Endodermal cell (in vitro differentiated cells): Measurements from ENCODE around the gene ANKRD27. TPM values are rescaled to one million over a fixed set of nuclear protein-coding genes. Genes with fewer than 3 reads are reported as not detected.

Experiments
- DNase-seq: peaks from one replicate; pipeline ENCODE4 v3.0.0-alpha.2; 2017
- H3K27ac ChIP-seq: 2 replicates; pipeline ENCODE4 v1.5.1; 2013; ENCODE audit warnings: mild to moderate bottlenecking, low read depth, low read length, moderate library complexity
- H3K27me3 ChIP-seq: 2 replicates; pipeline ENCODE4 v1.6.1; 2013; ENCODE audit warnings: mild to moderate bottlenecking, low read length, moderate library complexity; ENCODE audit not compliant: insufficient read depth, control insufficient read depth, poor library complexity, severe bottlenecking
- H3K36me3 ChIP-seq: 2 replicates; pipeline ENCODE4 v1.7.0; 2013; ENCODE audit warnings: mild to moderate bottlenecking, low read length, moderate library complexity; ENCODE audit not compliant: control insufficient read depth, insufficient read depth
- H3K4me1 ChIP-seq: one replicate; pipeline ENCODE4 v1.7.0; 2013; ENCODE audit warnings: low read length; ENCODE audit not compliant: control insufficient read depth, insufficient read depth
- H3K4me3 ChIP-seq: 2 replicates; pipeline ENCODE4 v1.5.1; 2013; ENCODE audit warnings: mild to moderate bottlenecking, low read length, moderate library complexity
- H3K9ac ChIP-seq: 2 replicates; pipeline ENCODE4 v1.6.1; 2013; ENCODE audit warnings: mild to moderate bottlenecking, low read length, moderate library complexity; ENCODE audit not compliant: poor library complexity, severe bottlenecking; ENCODE audit errors: extremely low read depth
- H3K9me3 ChIP-seq: 2 replicates; pipeline ENCODE4 v1.6.1; 2013; ENCODE audit warnings: mild to moderate bottlenecking, low read length, moderate library complexity; ENCODE audit not compliant: control insufficient read depth
- H3K27ac Mint-ChIP-seq: 2 replicates; pipeline ENCODE4 v1.8.0; 2020; ENCODE audit warnings: mixed read lengths
- H3K27me3 Mint-ChIP-seq: 2 replicates; pipeline ENCODE4 v1.8.0; 2021; ENCODE audit warnings: mild to moderate bottlenecking, mixed read lengths; ENCODE audit not compliant: insufficient read depth
- H3K36me3 Mint-ChIP-seq: 2 replicates; pipeline ENCODE4 v1.8.0; 2020; ENCODE audit warnings: low read depth, mixed read lengths
- H3K4me1 Mint-ChIP-seq: 2 replicates; pipeline ENCODE4 v1.8.0; 2020; ENCODE audit warnings: mixed read lengths
- H3K4me3 Mint-ChIP-seq: 2 replicates; pipeline ENCODE4 v1.8.0; 2020; ENCODE audit warnings: mild to moderate bottlenecking, moderate library complexity, mixed read lengths
- H3K9me3 Mint-ChIP-seq: 2 replicates; pipeline ENCODE4 v1.8.0; 2020; ENCODE audit warnings: mild to moderate bottlenecking, mixed read lengths
- WGBS, 2 experiments: methylation state at CpG; one replicate each; pipeline versions ENCODE4 v1.1.5 to v1.1.7; 2013; ENCODE audit warnings: missing lambda C conversion rate in 2 of 2, mixed read lengths in 1 of 2; ENCODE audit not compliant: insufficient coverage in 1 of 2, insufficient read length in 1 of 2; 5-methylcytosine and 5-hydroxymethylcytosine counted together
- total RNA-seq, 2 donors: library from RNA; stranded (reverse); fragmentation: NEBNext Ultra II Directional in 1 of 2; extraction: Animal tissue kit (Norgen Biotek cat#: 25700) in 1 of 2; gene quantifications; 2 replicates in 1 of 2; 3 replicates in 1 of 2; pipeline ENCODE4 v1.2.1, GENCODE V29; 2021
- TF ChIP-seq, protein P1 (sequence below): fragments of 200-600 bp; sonication (generic); conservative IDR thresholded peaks from 2 replicates; pipeline ENCODE4 v1.5.0; 2021; ENCODE audit warnings: antibody characterized with exemption, mild to moderate bottlenecking

Gene ANKRD27
- total RNA-seq, 2 donors from 2014 or later = 35.1 to 35.9 TPM

DNA sequence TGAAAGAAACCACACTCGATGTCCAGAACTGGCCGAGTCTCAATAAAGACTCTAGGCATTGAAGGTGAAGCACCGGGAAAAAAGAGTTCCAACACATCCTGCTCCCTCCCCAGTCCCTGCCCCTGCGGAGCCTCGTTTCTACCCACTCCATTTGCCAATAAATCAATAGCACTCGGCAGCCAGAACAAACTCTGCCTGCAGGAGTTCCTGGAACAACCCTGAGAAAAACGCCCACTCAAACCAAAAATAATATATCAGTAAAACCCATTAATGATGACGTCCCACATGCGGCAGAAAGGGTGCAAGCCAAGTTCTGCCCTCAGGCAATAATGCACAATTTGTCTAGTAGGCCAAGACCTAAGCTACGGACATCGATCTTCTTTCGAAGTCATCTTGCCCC lies 53.0 kb downstream of the ANKRD27 start:
- Histone ChIP-seq H3K9me3 (no peaks in the 10 kb centered on the region), H3K36me3 (peaks cover 35% of the 10 kb centered on the region), H3K4me1 (no peaks in the 10 kb centered on the region), H3K27ac (no peak overlapping the region), H3K9ac (no peak overlapping the region), H3K4me3 (no peak overlapping the region), H3K27me3 (no peaks in the 10 kb centered on the region)
- peaks cover 62% of the 10 kb centered on the region for H3K36me3 Mint-ChIP-seq
- H3K27me3 Mint-ChIP-seq = no peaks in the 10 kb centered on the region
- H3K9me3 Mint-ChIP-seq = no peaks in the 10 kb centered on the region
- H3K4me1 Mint-ChIP-seq = no peaks in the 10 kb centered on the region
- H3K4me3 Mint-ChIP-seq = no peak overlapping the region
- no peak overlapping the region for H3K27ac Mint-ChIP-seq
- no peak for DNase-seq
- WGBS, 2 experiments = 86% methylated on average over 10 to 12 of the region's 12 CpGs
- TF ChIP-seq, protein P1, sequence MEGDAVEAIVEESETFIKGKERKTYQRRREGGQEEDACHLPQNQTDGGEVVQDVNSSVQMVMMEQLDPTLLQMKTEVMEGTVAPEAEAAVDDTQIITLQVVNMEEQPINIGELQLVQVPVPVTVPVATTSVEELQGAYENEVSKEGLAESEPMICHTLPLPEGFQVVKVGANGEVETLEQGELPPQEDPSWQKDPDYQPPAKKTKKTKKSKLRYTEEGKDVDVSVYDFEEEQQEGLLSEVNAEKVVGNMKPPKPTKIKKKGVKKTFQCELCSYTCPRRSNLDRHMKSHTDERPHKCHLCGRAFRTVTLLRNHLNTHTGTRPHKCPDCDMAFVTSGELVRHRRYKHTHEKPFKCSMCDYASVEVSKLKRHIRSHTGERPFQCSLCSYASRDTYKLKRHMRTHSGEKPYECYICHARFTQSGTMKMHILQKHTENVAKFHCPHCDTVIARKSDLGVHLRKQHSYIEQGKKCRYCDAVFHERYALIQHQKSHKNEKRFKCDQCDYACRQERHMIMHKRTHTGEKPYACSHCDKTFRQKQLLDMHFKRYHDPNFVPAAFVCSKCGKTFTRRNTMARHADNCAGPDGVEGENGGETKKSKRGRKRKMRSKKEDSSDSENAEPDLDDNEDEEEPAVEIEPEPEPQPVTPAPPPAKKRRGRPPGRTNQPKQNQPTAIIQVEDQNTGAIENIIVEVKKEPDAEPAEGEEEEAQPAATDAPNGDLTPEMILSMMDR = no peak

DNA sequence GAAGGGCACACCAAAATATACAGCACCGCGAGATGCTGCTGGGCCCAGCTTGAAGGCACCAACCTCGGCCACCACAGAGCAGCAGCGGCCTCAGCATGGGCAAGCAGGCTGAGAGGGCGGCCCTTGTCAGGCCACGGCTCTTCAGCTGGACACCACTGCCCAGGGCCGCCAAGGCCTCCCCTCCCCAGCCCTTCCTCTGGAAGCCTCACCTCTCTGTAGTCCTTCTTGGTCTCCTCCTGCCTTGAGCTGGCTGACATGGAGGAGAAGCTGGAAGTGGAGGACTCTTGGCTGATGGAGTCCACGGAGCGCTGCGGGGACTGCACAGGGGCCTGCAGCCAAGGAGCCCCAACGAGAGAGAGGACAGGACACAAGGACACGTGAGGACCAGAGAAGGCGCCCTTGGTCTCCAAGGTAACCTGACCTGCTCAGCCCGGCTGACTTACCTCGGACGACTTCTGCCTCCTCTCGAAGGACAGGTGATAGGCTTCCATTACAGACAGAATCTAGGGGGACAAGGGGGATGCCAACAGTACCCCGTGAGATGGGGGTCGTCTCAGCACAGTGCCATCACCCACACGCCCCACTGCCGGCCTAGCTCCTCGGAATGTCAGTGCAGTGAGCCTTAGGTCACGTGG lies 55.8 kb downstream of the ANKRD27 start:
- TF ChIP-seq, protein P1 = no peak
- no peak overlapping the region for H3K4me3 ChIP-seq
- Mint-ChIP-seq H3K27me3 (no peaks in the 10 kb centered on the region), H3K9me3 (no peaks in the 10 kb centered on the region), H3K4me3 (no peak overlapping the region), H3K36me3 (peaks cover 67% of the 10 kb centered on the region), H3K4me1 (no peaks in the 10 kb centered on the region), H3K27ac (no peak overlapping the region)
- H3K4me1 ChIP-seq = no peaks in the 10 kb centered on the region
- WGBS, 2 experiments = 91 to 95% methylated on average over 13 to 23 of the region's 23 CpGs
- no peak overlapping the region for H3K9ac ChIP-seq
- no peaks in the 10 kb centered on the region for H3K27me3 ChIP-seq
- no peaks in the 10 kb centered on the region for H3K9me3 ChIP-seq
- peaks cover 45% of the 10 kb centered on the region for H3K36me3 ChIP-seq
- H3K27ac ChIP-seq = no peak overlapping the region
- DNase-seq = no peak

DNA sequence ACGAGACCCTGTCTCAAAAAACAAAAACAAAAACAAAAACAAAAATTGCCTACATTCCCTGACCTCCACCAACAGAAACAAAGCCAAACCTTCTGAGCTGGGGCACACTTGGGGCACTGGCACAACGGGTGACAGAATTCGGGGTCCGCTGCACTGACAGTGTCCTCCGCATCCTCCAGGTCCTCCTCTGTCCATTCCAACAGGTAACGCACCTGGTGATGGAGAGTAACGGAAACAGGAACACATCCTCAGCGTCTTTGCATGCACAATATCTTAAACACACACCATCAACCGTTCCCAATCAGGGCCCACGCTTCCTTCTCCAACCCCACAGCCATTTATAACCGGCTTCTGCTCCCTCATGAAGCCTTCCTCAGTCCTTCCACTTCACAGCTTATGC lies 59.4 kb downstream of the ANKRD27 start:
- TF ChIP-seq, protein P1 = no peak
- Histone ChIP-seq H3K36me3 (peaks cover 52% of the 10 kb centered on the region), H3K4me1 (no peaks in the 10 kb centered on the region), H3K27ac (no peak overlapping the region), H3K9ac (no peak overlapping the region), H3K9me3 (no peaks in the 10 kb centered on the region), H3K4me3 (no peak overlapping the region), H3K27me3 (no peaks in the 10 kb centered on the region)
- Mint-ChIP-seq H3K9me3 (no peaks in the 10 kb centered on the region), H3K36me3 (peaks cover 69% of the 10 kb centered on the region), H3K27me3 (no peaks in the 10 kb centered on the region), H3K4me3 (no peak overlapping the region), H3K4me1 (no peaks in the 10 kb centered on the region), H3K27ac (no peak overlapping the region)
- 84 to 88% methylated on average over 9 to 11 of the region's 11 CpGs for WGBS, 2 experiments
- DNase-seq = no peak
